ENCODE measurements around the gene RMDN3.

Gene RMDN3

GRCh38 chr15:40693904-40694687 lies 61.0 kb downstream of the RMDN3 start:
- DNase-seq = no peak

DNA sequence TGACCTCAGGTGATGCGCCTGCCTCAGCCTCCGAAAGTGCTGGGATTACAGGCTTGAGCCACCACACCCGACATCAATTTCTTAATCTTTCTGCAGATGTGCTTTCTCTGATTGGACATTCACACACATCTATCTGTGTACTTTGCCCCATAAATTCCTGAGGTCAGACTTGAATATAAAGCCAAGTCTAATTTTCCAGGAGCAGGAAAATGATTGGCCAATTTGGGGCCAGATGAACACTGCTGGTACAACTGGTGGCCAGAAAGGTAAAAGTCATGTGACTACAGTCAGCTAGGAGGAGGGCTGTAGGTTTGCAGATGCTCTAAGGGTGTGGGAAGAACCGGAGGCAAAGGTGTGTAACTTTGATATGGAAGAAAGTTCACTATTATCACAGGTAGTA lies 63.3 kb downstream of the RMDN3 start:
- no peak for DNase-seq

DNA sequence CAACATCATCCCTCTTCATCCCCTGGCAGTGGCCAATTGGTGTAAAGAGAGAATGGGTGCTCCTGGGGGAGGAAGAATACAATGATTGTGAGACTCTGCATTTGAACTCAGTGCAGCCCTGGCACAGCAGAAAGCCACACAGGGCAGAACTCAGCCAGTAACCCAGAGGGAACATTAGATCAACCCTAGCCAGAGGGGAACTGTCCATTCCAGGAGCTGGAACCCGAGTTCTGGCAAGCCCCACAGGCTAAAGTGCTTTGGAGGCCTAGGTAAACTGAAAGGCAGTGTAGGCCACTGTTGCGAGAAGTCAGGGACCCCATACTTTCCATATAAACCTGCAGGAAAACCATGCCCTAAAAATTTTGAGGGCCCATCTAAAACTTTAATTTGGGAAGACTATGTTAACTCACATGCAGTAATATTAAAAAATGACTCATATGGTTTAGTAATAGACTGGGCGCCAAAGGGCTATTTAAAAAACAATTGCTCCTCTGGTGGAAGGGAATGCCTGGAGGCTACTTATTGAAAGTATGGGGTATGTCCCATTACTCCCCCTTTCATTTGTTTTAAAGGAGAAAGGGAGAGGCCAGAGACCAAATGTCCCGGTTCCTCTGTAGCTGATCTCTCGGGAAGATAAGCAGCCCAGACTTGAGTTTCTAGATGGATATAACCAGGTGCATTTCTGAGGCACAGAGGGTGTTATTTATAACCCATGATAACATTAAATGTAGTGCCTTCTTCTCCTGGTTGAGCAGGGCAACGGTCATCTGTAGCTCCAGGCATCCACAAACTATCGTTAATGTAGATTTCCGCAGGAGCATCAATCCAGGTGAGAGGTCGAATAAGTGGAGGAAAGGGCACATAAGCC lies 65.9 kb downstream of the RMDN3 start:
- no peak for DNase-seq
